A673 (cell line): ENCODE results near the gene WDR62. TPM values are rescaled to one million over a fixed set of nuclear protein-coding genes. Genes with fewer than 3 reads are reported as not detected.

Source experiments
- BruUV-seq: library from RNA; stranded (reverse); fragments of 400-500 nt; replicated peaks from 2 replicates; lab custom pipeline; 2021; lab: Mats Ljungman, UMichigan
- CTCF ChIA-PET: fragments of 300-600 bp; sonication (Branson Sonifier 250); formaldehyde crosslinking; loops from one replicate; lab custom pipeline; 2022; ENCODE audit warnings: antibody characterized with exemption; lab: Charles Lee
- POLR2A ChIA-PET: fragments of 300-600 bp; sonication (Branson Sonifier 250); formaldehyde crosslinking; loops from one replicate; lab custom pipeline; 2022; ENCODE audit warnings: antibody characterized with exemption; ENCODE audit not compliant: low non-redundant PET; lab: Charles Lee
- DNase-seq: peaks from one replicate; pipeline ENCODE4 v3.0.0-alpha.2; 2015; ENCODE audit warnings: low spot score
- H3K27ac ChIP-seq: fragments of 200-600 bp; sonication (generic); 2 replicates; pipeline ENCODE4 v1.5.1; 2016; ENCODE audit warnings: mixed run types, low read depth, mild to moderate bottlenecking, mixed read lengths, antibody characterized with exemption, low read length; ENCODE audit not compliant: poor library complexity, severe bottlenecking
- H3K27me3 ChIP-seq: fragments of 200-600 bp; sonication (generic); replicated peaks from 2 replicates; pipeline ENCODE4 v1.6.1; 2017; ENCODE audit warnings: mixed run types, low read depth, mild to moderate bottlenecking, mixed read lengths, antibody characterized with exemption, low read length; ENCODE audit not compliant: insufficient read depth, poor library complexity
- H3K36me3 ChIP-seq: fragments of 200-600 bp; sonication (generic); 2 replicates; pipeline ENCODE4 v1.6.1; 2016; ENCODE audit warnings: mixed run types, mild to moderate bottlenecking, mixed read lengths, antibody characterized with exemption, low read length; ENCODE audit not compliant: insufficient read depth, poor library complexity, severe bottlenecking
- H3K4me1 ChIP-seq: fragments of 200-600 bp; sonication (generic); 2 replicates; pipeline ENCODE4 v1.6.1; 2017; ENCODE audit warnings: mixed run types, mild to moderate bottlenecking, mixed read lengths, antibody characterized with exemption, low read length; ENCODE audit not compliant: insufficient read depth, poor library complexity, severe bottlenecking
- H3K4me3 ChIP-seq: fragments of 200-600 bp; sonication (generic); 2 replicates; pipeline ENCODE4 v1.5.1; 2016; ENCODE audit warnings: low read depth, mixed run types, mild to moderate bottlenecking, mixed read lengths, low read length; ENCODE audit not compliant: poor library complexity, severe bottlenecking
- H3K9me3 ChIP-seq: fragments of 200-600 bp; sonication (generic); 2 replicates; pipeline ENCODE4 v1.6.1; 2016; ENCODE audit warnings: mixed run types, low read depth, mild to moderate bottlenecking, mixed read lengths, antibody characterized with exemption, low read length; ENCODE audit not compliant: poor library complexity, severe bottlenecking
- CTCF ChIP-seq: fragments of 300-800, 200-600 bp; sonication (generic); conservative IDR thresholded peaks from 2 replicates; pipeline ENCODE4 v1.5.1; 2017; ENCODE audit warnings: low read depth, mild to moderate bottlenecking, antibody characterized with exemption, low read length, moderate library complexity, mixed read lengths
- EZH2 ChIP-seq: fragments of 200-600 bp; sonication (generic); IDR thresholded peaks from 2 replicates; pipeline ENCODE4 v1.6.1; 2017; ENCODE audit warnings: borderline replicate concordance, low read depth, mild to moderate bottlenecking, mixed read lengths, antibody characterized with exemption, low read length; ENCODE audit not compliant: poor library complexity, severe bottlenecking
- intact Hi-C: fragments of 100-400 bp; cut with micrococcal nuclease; formaldehyde crosslinking; loops from one replicate; pipeline ENCODE4 v1.10.0; 2022; ENCODE audit not compliant: unreplicated experiment
- total RNA-seq: library from RNA; stranded (reverse); gene quantifications from 2 replicates; pipeline ENCODE4 v1.2.3, GENCODE V29; 2021

The WDR62 gene
- total RNA-seq, 1 experiment from 2014 or later = 40.4 TPM

- Histone ChIP-seq H3K4me3 (peak overlapping the region; percentile 77), H3K9me3 (no peaks in the 10 kb centered on the region), H3K27ac (peak overlapping the region; percentile 90), H3K4me1 (peaks cover 10% of the 10 kb centered on the region), H3K36me3 (peaks cover 32% of the 10 kb centered on the region), H3K27me3 (no peaks in the 10 kb centered on the region)
- ChIA-PET CTCF (no interaction called here), POLR2A (no interaction called here)
- intact Hi-C loops = no loop called here
- DNase-seq = peak; percentile 86
- TF ChIP-seq EZH2 (no peak), CTCF (no peak)
- no TSS peak for BruUV-seq
These were observed 86.6 kb downstream of the WDR62 start for GRCh38 chr19:36141039-36141927.

- peaks cover 37% of the 10 kb centered on the region for H3K36me3 ChIP-seq
- POLR2A ChIA-PET = no interaction called here
These were observed 87.3 kb downstream of the WDR62 start for GRCh38 chr19:36142046-36142445.

GRCh38 chr19:36142496-36142895, 87.8 kb downstream of the WDR62 start:
- Histone ChIP-seq H3K27ac (no peak overlapping the region), H3K36me3 (peaks cover 40% of the 10 kb centered on the region), H3K27me3 (no peaks in the 10 kb centered on the region), H3K4me3 (no peak overlapping the region), H3K9me3 (no peaks in the 10 kb centered on the region), H3K4me1 (peaks cover 10% of the 10 kb centered on the region)
- ChIA-PET POLR2A (no interaction called here), CTCF (no interaction called here)
- BruUV-seq = no TSS peak
- TF ChIP-seq CTCF = no peak
- no peak for TF ChIP-seq EZH2
- DNase-seq = no peak
- intact Hi-C loops = no loop called here

More at GRCh38 chr19:36142046-36142445, 87.3 kb downstream of the WDR62 start:
- intact Hi-C loops = no loop called here
- Histone ChIP-seq H3K27ac (no peak overlapping the region), H3K4me1 (peaks cover 10% of the 10 kb centered on the region), H3K27me3 (no peaks in the 10 kb centered on the region), H3K9me3 (no peaks in the 10 kb centered on the region), H3K4me3 (no peak overlapping the region)
- no peak for DNase-seq
- TF ChIP-seq EZH2 = no peak
- no peak for TF ChIP-seq CTCF
- BruUV-seq = no TSS peak
- CTCF ChIA-PET = no interaction called here
